ENCODE data around the gene ESYT1. TPM values are rescaled to one million over a fixed set of nuclear protein-coding genes. Genes with fewer than 3 reads are reported as not detected.

The ESYT1 gene
- total and polyA plus RNA-seq, 9 donors: 63.7 to 90.9 (median 86.1) TPM

GRCh38 chr12:56193025-56193578 lies 65.0 kb downstream of the ESYT1 start:
- H3K27me3 ChIP-seq (ENCODE audit: control insufficient read depth, insufficient read depth, low read length): no peaks in the 10 kb centered on the region
- H3K36me3 ChIP-seq (ENCODE audit: control insufficient read depth, insufficient read depth, low read length): no peaks in the 10 kb centered on the region
- WGBS (ENCODE audit: insufficient coverage): 75% methylated on average over 1 of the region's 1 CpG
- H3K27ac ChIP-seq (ENCODE audit: low read length): no peak overlapping the region
- H3K4me3 ChIP-seq (ENCODE audit: low read length): no peak overlapping the region
- H3K9me3 ChIP-seq (replicated peaks; ENCODE audit: control insufficient read depth, low read depth, low read length): no peaks in the 10 kb centered on the region
- peak; percentile 91 for DNase-seq
- H3K4me1 ChIP-seq (ENCODE audit: control insufficient read depth, insufficient read depth, low read length): peaks cover 10% of the 10 kb centered on the region

Other genes starting within 250 kb of the ESYT1 start
- gene PYM1, start 200.4 kb upstream of the ESYT1 start, total RNA-seq: 22.2 TPM
- gene PYM1, start 200.4 kb upstream of the ESYT1 start, polyA plus RNA-seq (ENCODE audit: insufficient read depth in 1 of 8, insufficient read length in 8 of 8, low replicate concordance in 1 of 8): 10 to 100 TPM; 22.1 to 26.8 (median 23.8) TPM
- 13.3 TPM for gene DGKA, start 197.1 kb upstream of the ESYT1 start, total RNA-seq
- 10 to 100 TPM; 10.8 to 29.6 (median 15.7) TPM for gene DGKA, start 197.1 kb upstream of the ESYT1 start, polyA plus RNA-seq (ENCODE audit: insufficient read depth in 1 of 8, insufficient read length in 8 of 8, low replicate concordance in 1 of 8)
- gene PMEL, start 162.2 kb upstream of the ESYT1 start, total RNA-seq: 0.62 TPM
- gene PMEL, start 162.2 kb upstream of the ESYT1 start, polyA plus RNA-seq (ENCODE audit: insufficient read depth in 1 of 8, insufficient read length in 8 of 8, low replicate concordance in 1 of 8): 10 to 100 TPM in 1 of 8 donors, 1 to 10 TPM in 6, under 1 TPM in 1; 0.72 to 16.2 (median 1.3) TPM
- gene CDK2, start 161.4 kb upstream of the ESYT1 start, total RNA-seq: 20.8 TPM
- gene CDK2, start 161.4 kb upstream of the ESYT1 start, polyA plus RNA-seq (ENCODE audit: insufficient read depth in 1 of 8, insufficient read length in 8 of 8, low replicate concordance in 1 of 8): 10 to 100 TPM; 24.9 to 34.4 (median 31.4) TPM
- 62.1 TPM for gene RAB5B, start 154.2 kb upstream of the ESYT1 start, total RNA-seq
- gene RAB5B, start 154.2 kb upstream of the ESYT1 start, polyA plus RNA-seq (ENCODE audit: insufficient read depth in 1 of 8, insufficient read length in 8 of 8, low replicate concordance in 1 of 8): 100 to 1,000 TPM; 108 to 116 (median 113) TPM
- 19.3 TPM for gene SUOX, start 131.0 kb upstream of the ESYT1 start, total RNA-seq
- gene SUOX, start 131.0 kb upstream of the ESYT1 start, polyA plus RNA-seq (ENCODE audit: insufficient read depth in 1 of 8, insufficient read length in 8 of 8, low replicate concordance in 1 of 8): 10 to 100 TPM; 13.1 to 18.0 (median 14.5) TPM
- gene IKZF4, start 107.2 kb upstream of the ESYT1 start, total RNA-seq: 2.2 TPM
- gene IKZF4, start 107.2 kb upstream of the ESYT1 start, polyA plus RNA-seq (ENCODE audit: insufficient read depth in 1 of 8, insufficient read length in 8 of 8, low replicate concordance in 1 of 8): 1 to 10 TPM; 5.0 to 8.7 (median 7.1) TPM
- gene RPS26, start 86.3 kb upstream of the ESYT1 start, total RNA-seq: 255 TPM
- 100 to 1,000 TPM in 5 of 8 donors, 10 to 100 TPM in 3; 84.2 to 522 (median 202) TPM for gene RPS26, start 86.3 kb upstream of the ESYT1 start, polyA plus RNA-seq (ENCODE audit: insufficient read depth in 1 of 8, insufficient read length in 8 of 8, low replicate concordance in 1 of 8)
- gene ERBB3, start 48.1 kb upstream of the ESYT1 start, total RNA-seq: 126 TPM
- gene ERBB3, start 48.1 kb upstream of the ESYT1 start, polyA plus RNA-seq (ENCODE audit: insufficient read depth in 1 of 8, insufficient read length in 8 of 8, low replicate concordance in 1 of 8): 100 to 1,000 TPM; 116 to 224 (median 149) TPM
- gene PA2G4, start 23.7 kb upstream of the ESYT1 start, total RNA-seq: 97.2 TPM
- gene PA2G4, start 23.7 kb upstream of the ESYT1 start, polyA plus RNA-seq (ENCODE audit: insufficient read depth in 1 of 8, insufficient read length in 8 of 8, low replicate concordance in 1 of 8): 100 to 1,000 TPM in 7 of 8 donors, 10 to 100 TPM in 1; 97.8 to 128 (median 119) TPM
- gene RPL41, start 11.6 kb upstream of the ESYT1 start, total RNA-seq: 9,217 TPM
- 1,000 to 10,000 TPM; 4,607 to 7,530 (median 5,394) TPM for gene RPL41, start 11.6 kb upstream of the ESYT1 start, polyA plus RNA-seq (ENCODE audit: insufficient read depth in 1 of 8, insufficient read length in 8 of 8, low replicate concordance in 1 of 8)
- gene ZC3H10, start 10.0 kb upstream of the ESYT1 start, total RNA-seq: 4.2 TPM
- gene ZC3H10, start 10.0 kb upstream of the ESYT1 start, polyA plus RNA-seq (ENCODE audit: insufficient read depth in 1 of 8, insufficient read length in 8 of 8, low replicate concordance in 1 of 8): 1 to 10 TPM; 4.1 to 7.7 (median 4.8) TPM
- gene MYL6B, start 24.3 kb downstream of the ESYT1 start, total RNA-seq: 682 TPM
- gene MYL6B, start 24.3 kb downstream of the ESYT1 start, polyA plus RNA-seq (ENCODE audit: insufficient read depth in 1 of 8, insufficient read length in 8 of 8, low replicate concordance in 1 of 8): 1,000 to 10,000 TPM in 2 of 8 donors, 100 to 1,000 TPM in 6; 543 to 1,374 (median 850) TPM
- gene MYL6, start 30.1 kb downstream of the ESYT1 start, total RNA-seq: 1,791 TPM
- 1,000 to 10,000 TPM; 1,431 to 2,233 (median 1,647) TPM for gene MYL6, start 30.1 kb downstream of the ESYT1 start, polyA plus RNA-seq (ENCODE audit: insufficient read depth in 1 of 8, insufficient read length in 8 of 8, low replicate concordance in 1 of 8)
- gene SMARCC2, start 61.2 kb downstream of the ESYT1 start, total RNA-seq: 46.8 TPM
- 10 to 100 TPM; 53.3 to 71.7 (median 55.9) TPM for gene SMARCC2, start 61.2 kb downstream of the ESYT1 start, polyA plus RNA-seq (ENCODE audit: insufficient read depth in 1 of 8, insufficient read length in 8 of 8, low replicate concordance in 1 of 8)
- 47.5 TPM for gene RNF41, start 93.7 kb downstream of the ESYT1 start, total RNA-seq
- 10 to 100 TPM; 35.5 to 49.3 (median 44.1) TPM for gene RNF41, start 93.7 kb downstream of the ESYT1 start, polyA plus RNA-seq (ENCODE audit: insufficient read depth in 1 of 8, insufficient read length in 8 of 8, low replicate concordance in 1 of 8)
- 24.1 TPM for gene NABP2, start 96.1 kb downstream of the ESYT1 start, total RNA-seq
- 10 to 100 TPM; 16.1 to 23.6 (median 20.3) TPM for gene NABP2, start 96.1 kb downstream of the ESYT1 start, polyA plus RNA-seq (ENCODE audit: insufficient read depth in 1 of 8, insufficient read length in 8 of 8, low replicate concordance in 1 of 8)
- gene SLC39A5, start 101.8 kb downstream of the ESYT1 start, total RNA-seq: 0.35 TPM
- gene SLC39A5, start 101.8 kb downstream of the ESYT1 start, polyA plus RNA-seq (ENCODE audit: insufficient read depth in 1 of 8, insufficient read length in 8 of 8, low replicate concordance in 1 of 8): 10 to 100 TPM in 1 of 8 donors, 1 to 10 TPM in 2, under 1 TPM in 5; 0.32 to 18.5 (median 0.63) TPM
- gene ANKRD52, start 130.1 kb downstream of the ESYT1 start, total RNA-seq: 8.6 TPM
- gene ANKRD52, start 130.1 kb downstream of the ESYT1 start, polyA plus RNA-seq (ENCODE audit: insufficient read depth in 1 of 8, insufficient read length in 8 of 8, low replicate concordance in 1 of 8): 10 to 100 TPM; 16.4 to 22.6 (median 18.9) TPM
- gene COQ10A, start 138.7 kb downstream of the ESYT1 start, total RNA-seq: 18.9 TPM
- 10 to 100 TPM; 13.4 to 34.4 (median 19.0) TPM for gene COQ10A, start 138.7 kb downstream of the ESYT1 start, polyA plus RNA-seq (ENCODE audit: insufficient read depth in 1 of 8, insufficient read length in 8 of 8, low replicate concordance in 1 of 8)
- gene CS, start 172.1 kb downstream of the ESYT1 start, total RNA-seq: 93.5 TPM
- 100 to 1,000 TPM; 174 to 252 (median 214) TPM for gene CS, start 172.1 kb downstream of the ESYT1 start, polyA plus RNA-seq (ENCODE audit: insufficient read depth in 1 of 8, insufficient read length in 8 of 8, low replicate concordance in 1 of 8)
- gene CNPY2, start 187.7 kb downstream of the ESYT1 start, total RNA-seq: 78.3 TPM
- gene CNPY2, start 187.7 kb downstream of the ESYT1 start, polyA plus RNA-seq (ENCODE audit: insufficient read depth in 1 of 8, insufficient read length in 8 of 8, low replicate concordance in 1 of 8): 10 to 100 TPM; 41.5 to 73.0 (median 61.1) TPM
- gene PAN2, start 205.7 kb downstream of the ESYT1 start, total RNA-seq: 39.8 TPM
- 10 to 100 TPM; 27.9 to 49.6 (median 41.9) TPM for gene PAN2, start 205.7 kb downstream of the ESYT1 start, polyA plus RNA-seq (ENCODE audit: insufficient read depth in 1 of 8, insufficient read length in 8 of 8, low replicate concordance in 1 of 8)
- gene IL23A, start 210.6 kb downstream of the ESYT1 start, total RNA-seq: 0.18 TPM
- under 1 TPM; 0.24 to 0.74 (median 0.44) TPM for gene IL23A, start 210.6 kb downstream of the ESYT1 start, polyA plus RNA-seq (ENCODE audit: insufficient read depth in 1 of 8, insufficient read length in 8 of 8, low replicate concordance in 1 of 8)
- gene STAT2, start 231.8 kb downstream of the ESYT1 start, total RNA-seq: 63.4 TPM
- gene STAT2, start 231.8 kb downstream of the ESYT1 start, polyA plus RNA-seq (ENCODE audit: insufficient read depth in 1 of 8, insufficient read length in 8 of 8, low replicate concordance in 1 of 8): 10 to 100 TPM; 40.9 to 71.8 (median 59.6) TPM
- not detected for gene APOF, start 234.6 kb downstream of the ESYT1 start, total RNA-seq
- not detected for gene APOF, start 234.6 kb downstream of the ESYT1 start, polyA plus RNA-seq (ENCODE audit: insufficient read depth in 1 of 8, insufficient read length in 8 of 8, low replicate concordance in 1 of 8)

Measured in muscle of leg (tissue), 11 donors.